IMR-90 (cell line): Measurements from ENCODE around the gene PPP1R14B. TPM values are rescaled to one million over a fixed set of nuclear protein-coding genes. Genes with fewer than 3 reads are reported as not detected.

Source experiments
- ATAC-seq: fragments of 200-7000 bp; cut with Tn5 transposase; 2 replicates; pipeline ENCODE4 v1.9.1; 2020; ENCODE audit warnings: low read depth, mild to moderate bottlenecking, moderate library complexity
- BruUV-seq: library from RNA; stranded (reverse); fragments of 400-500 nt; replicated peaks from 2 replicates; lab custom pipeline; 2021; lab: Mats Ljungman, UMichigan
- CTCF ChIA-PET: fragments of 300-600 bp; formaldehyde crosslinking; extraction: SDS; loops from one replicate; lab custom pipeline; 2021; ENCODE audit warnings: antibody characterized with exemption; lab: Yijun Ruan, JAX
- POLR2A ChIA-PET: fragments of 300-600 bp; sonication (Branson Sonifier 250); formaldehyde crosslinking; loops from one replicate; lab custom pipeline; 2022; ENCODE audit warnings: antibody characterized with exemption; ENCODE audit not compliant: unreplicated experiment; lab: Charles Lee
- DNase-seq: peaks from one replicate; pipeline ENCODE4 v3.0.0; 2013
- H2AFZ ChIP-seq: replicated peaks from 2 replicates; pipeline ENCODE3; 2013; ENCODE audit warnings: low read length, mild to moderate bottlenecking; ENCODE audit not compliant: poor library complexity
- H2AK5ac ChIP-seq: 2 replicates; pipeline ENCODE4 v1.6.1; 2013; ENCODE audit warnings: low read depth, low read length, inconsistent platforms
- H2AK9ac ChIP-seq: replicated peaks from 2 replicates; pipeline ENCODE3; 2013; ENCODE audit warnings: mild to moderate bottlenecking, low read depth, low read length, moderate library complexity; ENCODE audit not compliant: poor library complexity
- H2BK120ac ChIP-seq: 2 replicates; pipeline ENCODE4 v1.6.1; 2013; ENCODE audit warnings: low read depth, low read length, inconsistent platforms
- H2BK15ac ChIP-seq: 3 replicates; pipeline ENCODE4 v1.6.1; 2013; ENCODE audit warnings: low read depth, low read length, inconsistent platforms
- H2BK20ac ChIP-seq: 2 replicates; pipeline ENCODE4 v1.6.1; 2013; ENCODE audit warnings: low read depth, mild to moderate bottlenecking, inconsistent platforms, low read length, moderate library complexity
- H2BK5ac ChIP-seq: 2 replicates; pipeline ENCODE4 v1.6.1; 2013; ENCODE audit warnings: mild to moderate bottlenecking, low read depth, low read length, inconsistent platforms; ENCODE audit not compliant: poor library complexity, severe bottlenecking
- H3K14ac ChIP-seq: replicated peaks from 2 replicates; pipeline ENCODE4 v1.6.1; 2013; ENCODE audit warnings: low read depth, low read length, inconsistent platforms
- H3K18ac ChIP-seq: 2 replicates; pipeline ENCODE4 v1.6.1; 2013; ENCODE audit warnings: low read depth, low read length, control low read depth
- H3K23ac ChIP-seq: 2 replicates; pipeline ENCODE4 v1.6.1; 2013; ENCODE audit warnings: low read depth, low read length, inconsistent platforms
- H3K27ac ChIP-seq: 2 replicates; pipeline ENCODE4 v1.5.1; 2013; ENCODE audit warnings: mild to moderate bottlenecking, control low read depth, low read length; ENCODE audit not compliant: insufficient read depth
- H3K27me3 ChIP-seq: 2 replicates; pipeline ENCODE4 v1.6.1; 2013; ENCODE audit warnings: low read length; ENCODE audit not compliant: control insufficient read depth, insufficient read depth
- H3K36me3 ChIP-seq: 2 replicates; pipeline ENCODE4 v1.6.1; 2013; ENCODE audit warnings: low read length, mixed read lengths; ENCODE audit not compliant: control insufficient read depth, insufficient read depth
- H3K4ac ChIP-seq: 2 replicates; pipeline ENCODE4 v1.6.1; 2013; ENCODE audit warnings: low read depth, low read length, inconsistent platforms
- H3K4me1 ChIP-seq: 2 replicates; pipeline ENCODE4 v1.6.1; 2013; ENCODE audit warnings: low read length, mixed read lengths; ENCODE audit not compliant: control insufficient read depth, insufficient read depth
- H3K4me2 ChIP-seq: 2 replicates; pipeline ENCODE4 v1.6.1; 2013; ENCODE audit warnings: low read depth, mild to moderate bottlenecking, control low read depth, low read length, moderate library complexity
- H3K4me3 ChIP-seq: 2 replicates; pipeline ENCODE4 v1.5.1; 2013; ENCODE audit warnings: low read depth, mild to moderate bottlenecking, control low read depth, low read length, moderate library complexity; ENCODE audit not compliant: insufficient read depth
- H3K56ac ChIP-seq: 2 replicates; pipeline ENCODE4 v1.6.1; 2013; ENCODE audit warnings: low read length, inconsistent platforms; ENCODE audit not compliant: insufficient read depth; ENCODE audit errors: extremely low read depth
- H3K79me1 ChIP-seq, 2 experiments: 2 replicates each; pipeline ENCODE4 v1.6.1; 2013; ENCODE audit warnings: low read length in 2 of 2, inconsistent platforms in 1 of 2, low read depth in 1 of 2
- H3K9ac ChIP-seq: 2 replicates; pipeline ENCODE4 v1.6.1; 2013; ENCODE audit warnings: low read depth, low read length, control low read depth
- H3K9me1 ChIP-seq: 2 replicates; pipeline ENCODE4 v1.6.1; 2013; ENCODE audit warnings: low read length, inconsistent platforms; ENCODE audit not compliant: insufficient read depth
- H3K9me3 ChIP-seq: 2 replicates; pipeline ENCODE4 v1.6.1; 2013; ENCODE audit warnings: low read length; ENCODE audit not compliant: control insufficient read depth, insufficient read depth
- H4K20me1 ChIP-seq: 2 replicates; pipeline ENCODE4 v1.6.1; 2013; ENCODE audit warnings: low read length, inconsistent platforms; ENCODE audit not compliant: insufficient read depth
- H4K5ac ChIP-seq: 2 replicates; pipeline ENCODE4 v1.6.1; 2013; ENCODE audit warnings: mild to moderate bottlenecking, low read depth, low read length, control low read depth
- H4K8ac ChIP-seq, 2 experiments: 2 replicates each; pipeline ENCODE4 v1.6.1; 2013; ENCODE audit warnings: low read depth in 2 of 2, low read length in 2 of 2, control low read depth in 1 of 2, inconsistent platforms in 1 of 2
- H4K91ac ChIP-seq: 2 replicates; pipeline ENCODE4 v1.6.1; 2013; ENCODE audit warnings: low read depth, low read length, inconsistent platforms; ENCODE audit not compliant: insufficient read depth
- BHLHE40 ChIP-seq: fragments of 150-350 bp; IDR thresholded peaks from 2 replicates; pipeline ENCODE4 v1.6.1; 2016; ENCODE audit warnings: mild to moderate bottlenecking, low read depth, low read length
- CEBPB ChIP-seq: IDR thresholded peaks from 2 replicates; pipeline ENCODE4 v1.6.1; 2012; ENCODE audit warnings: low read depth, low read length, improper control_type of control experiment
- CHD1 ChIP-seq: IDR thresholded peaks from 2 replicates; pipeline ENCODE4 v1.6.1; 2012; ENCODE audit warnings: low read depth, low read length, improper control_type of control experiment
- CTCF ChIP-seq: conservative IDR thresholded peaks from 2 replicates; pipeline ENCODE4 v1.5.1; 2012; ENCODE audit warnings: mild to moderate bottlenecking, low read depth, low read length, improper control_type of control experiment
- FOS ChIP-seq: fragments of 150-350 bp; IDR thresholded peaks from 2 replicates; pipeline ENCODE4 v1.6.1; 2016; ENCODE audit warnings: low read depth, low read length
- MAFK ChIP-seq: IDR thresholded peaks from 2 replicates; pipeline ENCODE4 v1.6.1; 2012; ENCODE audit warnings: low read depth, low read length, improper control_type of control experiment
- MAZ ChIP-seq: IDR thresholded peaks from 2 replicates; pipeline ENCODE4 v1.6.1; 2012; ENCODE audit warnings: low read depth, mild to moderate bottlenecking, low read length, improper control_type of control experiment, moderate library complexity, borderline replicate concordance
- MXI1 ChIP-seq: IDR thresholded peaks from 2 replicates; pipeline ENCODE4 v1.6.1; 2012; ENCODE audit warnings: low read depth, mild to moderate bottlenecking, low read length, moderate library complexity, borderline replicate concordance
- NFE2L2 ChIP-seq: fragments of 150-350 bp; IDR thresholded peaks from 2 replicates; pipeline ENCODE4 v1.6.1; 2016; ENCODE audit warnings: low read depth, mild to moderate bottlenecking, low read length
- POLR2A ChIP-seq: IDR thresholded peaks from 2 replicates; pipeline ENCODE4 v1.6.1; 2012; ENCODE audit warnings: mild to moderate bottlenecking, low read depth, low read length
- RCOR1 ChIP-seq: IDR thresholded peaks from 2 replicates; pipeline ENCODE4 v1.6.1; 2012; ENCODE audit warnings: mild to moderate bottlenecking, low read length, improper control_type of control experiment; ENCODE audit not compliant: insufficient replicate concordance
- RFX5 ChIP-seq: IDR thresholded peaks from 2 replicates; pipeline ENCODE4 v1.8.0; 2012; ENCODE audit warnings: low read depth, mild to moderate bottlenecking, low read length, moderate library complexity
- SMC3 ChIP-seq: fragments of 150-350 bp; IDR thresholded peaks from 2 replicates; pipeline ENCODE4 v1.6.1; 2016; ENCODE audit warnings: low read depth, mild to moderate bottlenecking, antibody characterized with exemption, low read length, moderate library complexity
- WGBS, 2 experiments: methylation state at CpG; one replicate each; pipeline versions ENCODE4 v1.1.5 to v1.1.7; 2013; ENCODE audit warnings: missing lambda C conversion rate in 2 of 2; ENCODE audit not compliant: insufficient read length in 1 of 2; ENCODE audit errors: extremely low coverage in 2 of 2; 5-methylcytosine and 5-hydroxymethylcytosine counted together
- dilution Hi-C: fragments of 300-500 bp; cut with HindIII; formaldehyde crosslinking; loops from one replicate; pipeline ENCODE4 v1.14.3; 2018; ENCODE audit warnings: low sequenced_read_pairs; ENCODE audit not compliant: unreplicated experiment
- in situ Hi-C: fragments of 300-500 bp; cut with MboI; formaldehyde crosslinking; loops from 3 replicates; pipeline ENCODE4 v1.14.3; 2019; ENCODE audit warnings: low sequenced_read_pairs, inconsistent platforms, mixed read lengths
- intact Hi-C: fragments of 100-400 bp; cut with micrococcal nuclease; formaldehyde crosslinking; loops from 2 replicates; pipeline ENCODE4 v1.10.0; 2022
- polyA plus RNA-seq, 3 experiments: library from polyadenylated mRNA; depleted of rRNA; stranded (reverse); fragments of >200 nt; gene quantifications; 2 replicates each; pipeline ENCODE4 v1.2.3, GENCODE V29; 2012; ENCODE audit warnings: low replicate concordance in 1 of 3
- total RNA-seq: library from RNA; depleted of rRNA; stranded (reverse); fragments of >200 nt; gene quantifications from 2 replicates; pipeline ENCODE4 v1.2.3, GENCODE V29; 2012
- TF ChIP-seq, protein P1 (sequence below): fragments of 150-350 bp; IDR thresholded peaks from 2 replicates; pipeline ENCODE4 v1.6.1; 2017; ENCODE audit warnings: mild to moderate bottlenecking, antibody characterized with exemption, low read length, low read depth
- TF ChIP-seq, protein P2 (sequence below): fragments of 150-350 bp; IDR thresholded peaks from 2 replicates; pipeline ENCODE4 v1.6.1; 2016; ENCODE audit warnings: low read depth, mild to moderate bottlenecking, low read length, moderate library complexity, borderline replicate concordance

The PPP1R14B gene
- total and polyA plus RNA-seq, 2 of the 4 experiments (the other 2 are of a cell fraction): 176 to 257 TPM

DNA sequence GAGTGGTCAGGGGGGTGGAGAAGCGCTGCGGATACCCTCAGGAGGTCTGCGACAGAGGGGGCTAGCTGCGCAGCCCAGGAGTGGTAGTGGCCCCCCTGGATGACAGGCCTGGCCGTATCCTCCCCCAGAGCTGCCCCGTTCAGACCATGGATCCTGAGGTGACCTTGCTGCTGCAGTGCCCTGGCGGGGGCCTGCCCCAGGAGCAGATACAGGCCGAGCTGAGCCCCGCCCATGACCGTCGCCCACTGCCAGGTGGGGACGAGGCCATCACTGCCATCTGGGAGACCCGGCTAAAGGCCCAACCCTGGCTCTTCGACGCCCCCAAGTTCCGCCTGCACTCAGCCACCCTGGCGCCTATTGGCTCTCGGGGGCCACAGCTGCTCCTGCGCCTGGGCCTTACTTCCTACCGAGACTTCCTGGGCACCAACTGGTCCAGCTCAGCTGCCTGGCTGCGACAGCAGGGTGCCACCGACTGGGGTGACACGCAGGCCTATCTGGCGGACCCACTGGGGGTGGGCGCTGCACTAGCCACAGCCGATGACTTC is 20.2 kb downstream of the PPP1R14B start:
- Histone ChIP-seq H2AK5ac (peak overlapping the region; percentile 94), H3K23ac (peak overlapping the region; percentile 68), H3K9me1 (peaks cover 19% of the 10 kb centered on the region), H3K9ac (peak overlapping the region; percentile 62), H3K27me3 (no peaks in the 10 kb centered on the region), H3K9me3 (no peaks in the 10 kb centered on the region), H3K4me3 (peak overlapping the region; percentile 95), H3K56ac (peak overlapping the region; percentile 73), H4K91ac (peak overlapping the region; percentile 94), H2BK20ac (no peak overlapping the region), H4K8ac (peak overlapping the region; percentile 86 to 97), H3K27ac (peak overlapping the region; percentile 54), H3K4ac (peak overlapping the region; percentile 92), H3K4me1 (peaks cover 20% of the 10 kb centered on the region), H2BK5ac (peak overlapping the region; percentile 62), H2AK9ac (peak overlapping the region; percentile 99), H2BK15ac (no peak overlapping the region), H3K79me1 (peaks cover 26 to 67% of the 10 kb centered on the region in 2 experiments), H4K5ac (peak overlapping the region; percentile 58), H3K14ac (peak overlapping the region; percentile 90), H3K18ac (no peak overlapping the region; the same call in 1 of the 2 replicates), H2AFZ (peak overlapping the region; percentile 99), H3K36me3 (peaks cover 5% of the 10 kb centered on the region), H2BK120ac (peak overlapping the region; percentile 19; the same call in 1 of the 2 replicates), H3K4me2 (peak overlapping the region; percentile 94), H4K20me1 (no peaks in the 10 kb centered on the region; the same call in 1 of the 2 replicates)
- POLR2A ChIA-PET: interaction anchor here (0.5 kb wide), 1 partner anchor 74 kb away, joined by 3 read pairs; no protein-coding TSS in a partner anchor
- dilution Hi-C loops: no loop called here
- in situ Hi-C loops: no loop called here
- TSS peak; percentile 56 for BruUV-seq
- intact Hi-C loops: no loop called here
- WGBS, 2 experiments: 0% methylated on average over 5 of the region's 26 CpGs; no CpG with 5 or more reads in 1 of the 2 experiments
- DNase-seq: no peak
- CTCF ChIA-PET: interaction anchor here (0.6 to 0.9 kb wide), 2 partner anchors 35 to 74 kb away, joined by 3 read pairs; no protein-coding TSS in a partner anchor
- peak; percentile 19 for ATAC-seq
- TF ChIP-seq FOS (no peak), CHD1 (no peak), POLR2A (no peak), MXI1 (no peak), MAZ (no peak), MAFK (no peak), SMC3 (no peak), CTCF (no peak), BHLHE40 (no peak), RFX5 (no peak), NFE2L2 (no peak), RCOR1 (no peak), CEBPB (no peak)
- TF ChIP-seq, protein P1, sequence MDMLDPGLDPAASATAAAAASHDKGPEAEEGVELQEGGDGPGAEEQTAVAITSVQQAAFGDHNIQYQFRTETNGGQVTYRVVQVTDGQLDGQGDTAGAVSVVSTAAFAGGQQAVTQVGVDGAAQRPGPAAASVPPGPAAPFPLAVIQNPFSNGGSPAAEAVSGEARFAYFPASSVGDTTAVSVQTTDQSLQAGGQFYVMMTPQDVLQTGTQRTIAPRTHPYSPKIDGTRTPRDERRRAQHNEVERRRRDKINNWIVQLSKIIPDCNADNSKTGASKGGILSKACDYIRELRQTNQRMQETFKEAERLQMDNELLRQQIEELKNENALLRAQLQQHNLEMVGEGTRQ: no peak
- TF ChIP-seq, protein P2, sequence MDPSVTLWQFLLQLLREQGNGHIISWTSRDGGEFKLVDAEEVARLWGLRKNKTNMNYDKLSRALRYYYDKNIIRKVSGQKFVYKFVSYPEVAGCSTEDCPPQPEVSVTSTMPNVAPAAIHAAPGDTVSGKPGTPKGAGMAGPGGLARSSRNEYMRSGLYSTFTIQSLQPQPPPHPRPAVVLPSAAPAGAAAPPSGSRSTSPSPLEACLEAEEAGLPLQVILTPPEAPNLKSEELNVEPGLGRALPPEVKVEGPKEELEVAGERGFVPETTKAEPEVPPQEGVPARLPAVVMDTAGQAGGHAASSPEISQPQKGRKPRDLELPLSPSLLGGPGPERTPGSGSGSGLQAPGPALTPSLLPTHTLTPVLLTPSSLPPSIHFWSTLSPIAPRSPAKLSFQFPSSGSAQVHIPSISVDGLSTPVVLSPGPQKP: no peak
